ENCODE measurements around the gene NYAP2.

The NYAP2 gene

DNA sequence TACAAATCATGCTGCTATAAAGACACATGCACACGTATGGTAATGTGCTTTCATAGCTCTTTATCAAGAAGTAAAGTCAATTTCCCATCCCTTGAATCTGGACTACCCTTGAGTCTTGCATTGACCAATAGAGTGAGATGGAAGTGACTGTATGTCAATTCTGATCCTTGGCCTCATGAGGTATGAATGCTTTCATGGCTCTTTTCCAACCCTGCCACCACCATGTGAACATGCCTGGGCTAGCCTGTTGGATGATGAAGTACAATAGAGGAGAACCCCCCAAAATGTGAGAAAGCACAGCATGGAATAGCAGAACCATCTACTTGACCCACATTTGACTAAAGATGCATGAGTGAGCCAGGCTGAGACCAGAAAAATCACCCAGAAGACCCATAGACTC, 237.0 kb downstream of the NYAP2 start:
- DNase-seq = no peak

DNA sequence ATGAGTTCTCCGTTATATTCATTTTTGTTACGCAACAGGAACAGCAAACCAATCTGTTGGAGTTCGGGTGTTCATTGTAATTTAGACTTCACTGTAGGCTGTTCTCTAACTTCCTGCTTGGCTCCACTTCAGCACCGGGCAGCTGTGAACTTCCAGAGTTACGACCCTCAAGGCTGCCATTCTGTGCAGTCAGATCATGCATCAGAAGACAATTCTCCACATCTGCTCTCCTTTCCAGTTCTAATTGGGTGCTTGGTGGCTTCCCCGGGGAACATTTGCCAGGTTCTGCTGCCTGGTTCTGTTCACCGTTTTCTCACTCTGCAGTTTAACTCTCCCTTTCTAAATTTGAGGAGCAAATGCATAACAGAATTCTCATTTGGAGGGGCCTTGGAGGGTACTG, 237.7 kb downstream of the NYAP2 start:
- DNase-seq = no peak

DNA sequence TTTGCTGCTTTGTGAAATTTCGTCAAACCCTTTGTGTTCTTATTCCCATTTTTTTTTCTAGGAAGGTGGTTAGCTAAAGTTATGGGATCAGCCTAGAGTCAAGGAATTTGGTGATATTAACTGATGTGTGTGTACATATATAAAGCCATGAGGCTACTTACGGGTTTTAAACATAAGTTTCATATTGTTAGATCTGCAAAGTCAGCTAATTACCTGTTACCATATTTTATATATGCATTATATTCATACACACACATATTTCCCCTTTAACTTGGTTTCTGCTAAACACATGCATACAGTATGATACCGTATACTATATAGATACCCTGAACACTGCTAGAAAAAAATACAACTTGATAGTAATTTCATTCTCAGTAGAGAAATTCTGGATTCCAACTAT, 241.0 kb downstream of the NYAP2 start:
- DNase-seq = no peak

DNA sequence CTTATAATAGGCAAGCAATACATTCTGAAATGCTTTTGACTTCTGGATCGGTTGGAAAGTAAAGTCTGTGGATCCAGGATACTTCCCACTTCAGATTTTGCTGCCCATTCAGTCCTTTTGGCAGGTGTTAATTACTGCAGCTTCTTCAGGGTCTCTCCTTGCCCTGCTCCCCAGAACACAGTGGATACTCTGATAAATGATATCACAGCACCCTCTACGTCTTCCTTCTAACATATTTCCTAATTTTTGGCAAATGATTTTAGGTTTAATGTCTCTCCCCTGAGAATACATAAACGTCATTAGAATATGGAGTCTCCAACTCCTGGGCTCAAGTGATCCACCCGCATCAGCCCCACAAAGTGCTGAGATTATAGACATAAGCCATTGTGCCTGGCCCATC, 249.8 kb downstream of the NYAP2 start:
- no peak for DNase-seq

DNA sequence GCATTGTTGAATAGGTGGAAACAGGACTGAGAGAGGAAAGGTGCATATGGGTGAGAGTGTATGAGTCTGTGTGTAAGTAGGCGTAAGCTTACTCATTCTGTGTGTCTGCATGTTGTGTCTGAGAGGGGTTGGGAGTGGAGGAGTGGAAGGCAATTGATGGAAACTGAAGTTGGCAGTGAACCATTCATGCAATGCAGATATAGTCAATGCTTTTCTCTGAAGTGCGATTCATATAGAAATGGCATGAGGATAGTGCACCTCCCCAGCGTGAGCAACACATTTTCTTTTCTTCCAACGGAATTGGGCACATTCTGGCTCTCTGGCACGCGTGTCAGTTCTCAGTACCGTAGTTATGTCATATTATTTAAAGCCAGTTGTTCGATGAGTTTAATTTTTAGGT, 250.5 kb downstream of the NYAP2 start:
- DNase-seq = no peak

DNA sequence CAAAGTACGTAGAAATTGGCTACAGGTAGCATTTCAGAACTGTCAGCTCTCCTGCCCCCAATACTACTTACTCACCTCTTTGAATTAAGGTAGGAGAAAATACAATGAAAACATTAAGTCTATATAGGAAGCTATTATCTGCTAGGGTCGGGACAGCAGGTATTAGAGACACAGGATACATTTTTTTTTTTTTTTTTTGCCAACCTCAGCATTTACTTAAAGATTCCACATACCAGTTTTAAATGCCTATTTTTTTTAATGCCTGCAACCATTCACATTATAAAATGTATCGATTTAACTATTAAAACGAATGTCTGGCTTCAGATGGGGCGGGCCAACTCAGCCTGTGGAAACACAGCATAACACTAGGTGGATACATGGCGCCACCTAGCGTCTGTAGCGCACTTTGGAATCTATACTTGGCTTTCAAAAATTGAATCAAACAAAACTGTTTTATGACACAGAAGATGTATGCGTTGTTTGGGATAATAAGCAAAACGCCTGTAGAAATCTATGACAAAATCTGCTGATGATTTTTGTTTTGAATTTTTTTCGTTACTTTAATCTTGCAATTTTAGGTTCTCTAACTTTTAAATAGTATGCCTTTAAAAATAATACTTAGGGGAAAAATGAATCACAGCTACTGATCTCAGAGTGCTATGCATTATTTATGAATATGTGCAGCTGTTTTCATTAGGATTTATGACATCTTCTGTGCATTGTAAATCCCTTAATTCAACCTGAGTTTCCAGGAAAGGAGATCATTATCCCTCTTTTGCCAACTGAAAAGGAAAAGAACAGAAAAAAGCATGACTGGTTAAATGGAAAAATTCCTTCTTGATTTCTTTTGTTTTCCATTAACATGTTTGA, 261.0 kb downstream of the NYAP2 start:
- DNase-seq = peak; percentile 80

DNA sequence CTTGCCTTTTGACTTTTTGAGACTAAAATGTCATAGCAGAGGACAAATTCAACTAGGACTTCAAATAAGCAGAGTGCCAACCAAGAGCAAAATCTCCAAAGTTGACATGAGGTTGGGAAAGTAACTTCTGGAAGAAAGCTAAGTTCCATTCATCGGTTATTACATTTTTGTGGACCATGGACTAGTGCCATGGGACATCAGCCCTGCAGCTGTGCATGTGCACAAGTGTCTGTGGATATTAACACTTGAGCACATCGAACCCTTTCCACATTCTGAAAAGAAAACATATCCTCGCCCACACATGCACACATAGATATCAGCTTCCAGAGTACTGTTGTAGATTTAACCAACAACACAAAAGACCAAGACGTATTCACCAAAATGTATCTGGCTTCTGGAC, 262.6 kb downstream of the NYAP2 start:
- no peak for DNase-seq

DNA sequence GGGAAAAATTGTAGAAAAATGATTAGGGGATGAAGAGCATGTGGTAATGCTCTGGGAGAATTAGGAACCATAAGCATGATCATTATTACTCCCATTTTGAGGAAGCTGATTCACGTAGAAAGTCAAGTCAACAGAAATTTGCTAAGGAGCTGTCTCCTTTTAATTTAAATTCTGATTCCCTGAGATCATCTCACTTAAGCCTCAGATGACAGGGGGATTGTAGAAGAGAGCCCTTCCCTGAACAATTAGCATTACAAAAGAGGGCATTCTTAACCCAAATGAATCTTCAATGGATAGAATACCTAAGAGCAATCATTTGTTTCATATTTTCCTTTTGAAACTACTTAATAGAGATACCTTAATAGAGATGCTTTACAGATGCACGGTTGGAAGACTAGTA, 267.9 kb downstream of the NYAP2 start:
- DNase-seq = no peak

DNA sequence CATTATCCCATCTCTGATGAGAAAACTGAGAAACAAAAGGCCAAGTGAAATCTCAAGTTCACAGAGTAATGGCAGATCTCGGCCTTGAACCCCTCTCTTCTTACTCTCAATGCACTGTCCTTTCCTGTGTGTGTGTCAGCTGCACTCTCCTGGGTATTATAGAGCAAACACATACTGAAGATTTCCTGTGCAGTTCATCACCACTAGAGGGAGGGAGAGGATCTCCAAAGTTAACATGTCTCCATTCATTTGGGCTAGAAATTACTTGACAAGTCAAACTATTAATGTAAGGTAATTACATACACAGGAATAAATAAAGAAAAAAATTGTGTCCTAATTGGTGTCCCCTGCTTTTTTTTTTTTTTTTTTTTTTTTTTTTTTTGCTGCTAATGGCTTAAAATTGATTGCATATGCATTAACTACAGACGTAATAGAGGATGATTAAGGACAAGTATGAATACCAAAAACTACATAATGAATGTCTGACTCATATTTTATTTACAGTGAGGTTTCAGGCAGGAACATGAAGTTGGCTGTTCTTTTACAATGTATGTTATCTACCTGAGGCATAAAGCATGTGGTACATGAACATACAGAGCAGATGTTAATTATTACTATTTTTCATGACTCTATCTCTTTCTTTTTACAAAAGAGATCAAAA, 269.2 kb downstream of the NYAP2 start:
- DNase-seq = no peak

DNA sequence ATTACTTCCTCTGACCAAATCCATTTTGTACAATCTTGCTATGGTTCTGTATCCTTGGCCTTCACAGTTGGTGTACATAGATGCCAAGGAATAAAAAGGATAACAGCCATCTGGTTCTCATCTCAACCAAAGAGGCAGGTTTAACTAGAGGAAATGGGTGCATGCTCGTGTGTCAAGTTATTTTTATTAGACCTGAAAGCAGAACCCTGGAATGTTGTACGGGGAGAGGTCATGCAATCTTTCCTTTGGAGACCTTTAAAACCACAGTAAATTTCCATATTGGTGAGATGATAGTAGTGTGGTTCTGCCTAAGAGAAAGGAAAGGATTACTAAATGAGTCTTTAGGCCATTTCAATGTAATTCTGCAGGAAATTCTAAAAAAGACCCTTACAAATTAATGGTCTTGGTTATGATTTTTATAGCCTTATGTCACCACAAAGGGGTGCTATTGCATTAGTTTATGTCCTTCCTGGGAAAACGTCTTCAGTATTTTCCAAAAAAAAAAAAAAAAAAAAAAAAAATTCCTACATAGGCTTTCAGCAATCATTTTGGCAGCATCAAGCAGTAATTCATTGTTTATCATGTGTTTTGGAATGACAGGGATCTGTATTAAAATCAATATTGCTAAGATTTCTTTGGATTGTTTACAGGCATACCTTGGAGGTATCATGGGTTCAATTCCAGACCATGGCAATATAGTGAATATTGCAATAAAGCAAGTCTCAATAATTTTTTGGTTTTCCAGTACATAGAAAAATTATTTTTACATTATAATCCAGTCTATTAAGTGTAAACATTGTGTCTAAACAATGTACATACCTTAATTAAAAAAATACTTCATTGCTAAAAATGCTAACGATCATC, 270.8 kb downstream of the NYAP2 start:
- DNase-seq = no peak

DNA sequence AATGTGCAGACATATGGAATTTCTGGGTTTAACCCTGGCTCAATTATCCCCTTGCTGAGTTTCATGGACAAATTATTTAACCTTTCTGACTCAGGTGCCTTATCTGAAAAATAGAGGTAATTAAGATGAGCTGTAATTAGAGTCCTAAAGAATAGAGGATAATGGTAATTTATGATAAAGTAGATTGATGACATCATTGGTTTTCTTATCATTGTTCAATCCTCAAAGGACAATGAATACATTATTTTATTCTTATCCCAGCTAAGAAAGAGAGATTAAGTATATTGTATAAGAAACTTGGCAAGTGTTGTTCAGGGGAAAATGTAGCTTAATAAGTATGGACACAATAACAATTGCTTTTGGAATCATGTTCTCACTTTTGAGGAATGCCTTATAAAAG, 279.3 kb downstream of the NYAP2 start:
- no peak for DNase-seq

DNA sequence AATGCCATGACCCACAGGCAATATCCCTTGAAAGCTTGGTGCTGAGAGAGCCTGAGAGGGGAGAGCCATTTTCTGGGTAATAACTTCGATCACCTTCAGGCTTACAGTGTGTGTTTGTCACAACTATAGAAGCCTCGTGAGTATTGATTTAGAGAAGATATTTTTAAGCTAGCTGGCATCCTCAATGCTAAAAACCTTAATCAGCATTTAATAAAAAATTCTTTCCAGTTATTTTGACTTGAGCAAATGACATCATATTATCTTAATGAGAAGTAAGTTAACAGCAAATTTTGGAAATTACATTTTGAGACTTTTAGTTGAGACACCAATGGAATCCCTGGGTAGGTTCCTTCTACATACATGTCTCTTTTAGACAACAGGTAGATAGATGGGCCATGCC, 283.7 kb downstream of the NYAP2 start:
- no peak for DNase-seq

DNA sequence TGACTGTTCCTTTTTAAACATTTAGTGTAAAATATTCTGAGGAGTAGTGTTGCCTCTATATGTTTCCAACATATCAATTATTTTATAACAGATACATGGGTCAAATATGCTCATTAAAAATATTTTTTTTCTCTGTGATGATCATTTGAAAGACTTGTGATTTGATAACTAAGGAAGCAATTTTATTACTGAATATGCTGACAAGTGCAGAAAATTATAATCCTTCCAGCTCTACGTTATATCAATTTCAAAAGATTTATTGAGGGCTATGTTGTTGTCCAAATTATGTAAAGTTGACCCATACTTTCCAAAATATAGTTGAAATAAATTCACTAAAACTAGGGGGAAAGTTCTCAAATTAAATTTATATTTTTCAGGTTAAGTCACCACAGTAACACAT, 290.6 kb downstream of the NYAP2 start:
- DNase-seq = no peak

DNA sequence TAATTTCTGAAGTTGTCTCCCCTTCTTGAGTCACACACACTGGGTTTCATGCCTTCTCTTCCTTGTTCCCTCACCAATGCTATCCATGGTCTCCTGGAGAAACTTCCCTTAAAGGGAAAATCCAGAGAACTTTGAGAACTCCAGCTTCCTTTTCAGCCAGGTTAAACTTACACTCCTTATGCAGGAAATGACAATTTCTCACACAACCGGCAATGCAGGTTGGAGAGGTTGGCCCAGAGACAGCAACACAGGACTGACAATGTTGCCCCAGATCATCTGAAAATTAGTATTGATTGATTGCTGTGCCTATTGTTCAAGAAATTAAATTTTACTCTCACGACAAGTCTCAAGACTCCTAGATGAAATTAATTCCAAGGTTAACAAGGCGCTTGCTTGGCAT, 292.2 kb downstream of the NYAP2 start:
- no peak for DNase-seq

DNA sequence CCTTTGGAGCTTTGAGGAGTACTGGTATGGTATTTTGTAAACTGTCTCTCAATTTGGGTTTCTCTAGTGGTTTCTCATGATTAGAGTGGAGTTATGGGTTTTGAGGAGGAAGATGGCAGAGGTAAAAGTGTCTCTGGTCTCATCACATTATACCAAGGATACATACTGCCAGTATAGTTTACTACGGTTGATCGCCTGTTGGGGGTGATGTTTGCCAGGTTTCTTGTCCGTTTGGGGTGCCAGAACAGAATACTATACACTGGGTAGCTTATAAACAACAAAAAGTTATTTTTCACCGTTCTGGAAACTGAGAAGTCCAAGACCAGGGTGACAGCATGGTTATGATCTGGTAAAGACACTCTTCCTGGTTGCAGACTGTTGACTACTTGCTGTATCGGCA, 293.7 kb downstream of the NYAP2 start:
- no peak for DNase-seq

DNA sequence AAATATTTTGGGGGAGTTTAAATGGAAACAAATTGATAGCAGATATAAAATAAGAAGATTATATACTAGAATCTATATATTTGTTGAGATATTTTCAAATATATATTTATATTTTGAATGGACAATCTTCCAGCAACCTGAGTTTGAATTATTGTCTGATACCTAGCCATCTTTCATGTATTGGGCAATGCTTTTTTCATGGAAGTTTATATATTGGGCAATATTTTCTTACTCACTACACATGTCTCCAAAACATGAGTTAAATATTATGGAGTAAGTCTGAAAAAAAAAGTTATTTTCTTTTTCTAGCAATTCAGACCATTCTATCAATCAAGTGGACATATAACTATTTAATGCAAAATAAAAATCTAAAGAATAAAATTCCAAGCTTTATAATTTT, 295.2 kb downstream of the NYAP2 start:
- no peak for DNase-seq

DNA sequence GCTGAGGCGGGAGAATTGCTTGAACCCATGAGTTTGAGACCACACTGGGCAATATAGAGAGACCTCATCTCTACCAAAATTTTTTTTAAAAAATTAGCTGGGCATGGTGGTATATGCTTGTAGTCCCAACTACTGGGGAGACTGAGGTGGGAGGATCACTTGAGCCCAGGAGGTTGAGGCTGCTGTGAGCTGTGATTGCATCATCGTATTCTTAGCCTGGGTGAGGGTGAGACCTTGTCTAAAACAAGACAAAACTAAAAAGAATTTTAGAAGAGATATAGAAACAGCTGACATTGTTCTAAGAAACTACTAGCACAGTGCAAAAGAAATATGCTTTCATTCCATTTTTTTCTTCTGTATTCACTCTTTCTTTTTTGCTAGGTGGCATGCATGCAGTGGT, 298.4 kb downstream of the NYAP2 start:
- no peak for DNase-seq
